Neural crest cell (in vitro differentiated cells): ENCODE measurements around the gene GPAT2. TPM values are rescaled to one million over a fixed set of nuclear protein-coding genes. Genes with fewer than 3 reads are reported as not detected.
"Not testable (repeated sequence)": the region's sequence is repeated elsewhere in the genome, so short reads cannot be mapped to it uniquely, and the experiment has no call there.

Experiments
- DNase-seq: peaks from one replicate; pipeline ENCODE4 v3.0.0; 2021; ENCODE audit warnings: low read depth, mixed read lengths, low spot score
- H3K27ac Mint-ChIP-seq: one replicate; pipeline ENCODE4 v1.8.0; 2021; ENCODE audit warnings: mild to moderate bottlenecking, mixed read lengths; ENCODE audit not compliant: unreplicated experiment
- H3K27me3 Mint-ChIP-seq: 2 replicates; pipeline ENCODE4 v1.8.0; 2021; ENCODE audit warnings: low read depth, mild to moderate bottlenecking, mixed read lengths
- H3K36me3 Mint-ChIP-seq: 2 replicates; pipeline ENCODE4 v1.8.0; 2021; ENCODE audit warnings: low read depth, mild to moderate bottlenecking, mixed read lengths
- H3K4me1 Mint-ChIP-seq: 2 replicates; pipeline ENCODE4 v1.8.0; 2021; ENCODE audit warnings: mixed read lengths
- H3K4me3 Mint-ChIP-seq: one replicate; pipeline ENCODE4 v1.8.0; 2021; ENCODE audit warnings: mild to moderate bottlenecking, mixed read lengths
- H3K9me3 Mint-ChIP-seq: 2 replicates; pipeline ENCODE4 v1.8.0; 2021; ENCODE audit warnings: mixed read lengths
- CTCF ChIP-seq: fragments of 200-600 bp; sonication (generic); conservative IDR thresholded peaks from 2 replicates; pipeline ENCODE4 v1.5.0; 2021; ENCODE audit warnings: antibody characterized with exemption, mild to moderate bottlenecking
- total RNA-seq: library from RNA; stranded (reverse); gene quantifications from 2 replicates; pipeline ENCODE4 v1.2.1, GENCODE V29; 2021

Gene GPAT2
- total RNA-seq, 1 donor from 2014 or later = not detected

GRCh38 chr2:96025194-96025492 is 9.6 kb downstream of the GPAT2 start:
- Mint-ChIP-seq H3K27ac (peak overlapping the region; percentile 57), H3K4me1 (peaks cover 3% of the 10 kb centered on the region), H3K4me3 (no peak overlapping the region), H3K9me3 (no peaks in the 10 kb centered on the region), H3K27me3 (no peaks in the 10 kb centered on the region), H3K36me3 (no peaks in the 10 kb centered on the region)
- DNase-seq = no peak
- no peak for TF ChIP-seq CTCF

DNA sequence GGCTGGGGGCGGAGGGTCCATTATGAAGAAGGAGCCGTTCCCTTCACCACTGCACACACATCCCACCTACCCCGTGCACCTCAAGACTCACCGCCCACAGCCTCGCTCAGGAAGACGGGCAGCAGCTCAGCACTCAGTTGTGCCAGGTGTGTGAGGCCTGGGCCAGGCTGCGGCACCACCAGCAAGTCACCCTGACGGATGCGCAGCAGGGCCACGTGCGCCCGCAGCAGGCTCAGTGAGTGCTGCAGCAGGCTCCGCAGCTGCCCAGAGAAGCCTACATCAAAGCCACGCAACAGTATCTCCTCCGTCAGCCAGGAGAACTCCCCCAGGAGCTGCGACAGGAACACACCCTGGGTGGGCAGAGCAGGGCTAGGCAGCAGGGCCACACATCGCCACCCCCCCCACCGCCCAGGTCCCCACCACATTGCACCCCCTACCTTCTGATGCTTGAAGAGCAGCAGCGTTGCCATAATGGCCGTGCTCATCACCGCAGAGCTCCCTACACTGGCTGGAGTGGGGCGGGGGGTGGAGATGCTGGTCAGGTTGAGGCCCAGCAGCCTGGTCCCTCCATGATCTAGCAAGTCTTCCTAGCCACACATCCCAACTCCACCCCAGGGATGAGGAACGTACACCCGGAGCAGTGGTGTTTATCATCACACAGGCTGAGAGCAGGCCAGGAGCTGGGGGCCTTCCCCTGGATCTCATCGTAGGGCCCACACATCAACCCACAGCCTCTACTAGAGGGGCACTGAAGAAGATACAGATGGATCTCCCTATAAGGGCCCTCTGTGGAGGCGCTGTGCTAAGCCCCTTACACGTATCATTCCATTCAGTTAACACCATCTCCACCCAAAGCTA is 10.2 kb downstream of the GPAT2 start:
- Mint-ChIP-seq H3K4me1 (peaks cover 3% of the 10 kb centered on the region), H3K36me3 (no peaks in the 10 kb centered on the region), H3K27me3 (no peaks in the 10 kb centered on the region), H3K9me3 (no peaks in the 10 kb centered on the region), H3K27ac (no peak overlapping the region), H3K4me3 (no peak overlapping the region)
- TF ChIP-seq CTCF = no peak
- DNase-seq = no peak

- not testable (repeated sequence) for H3K27ac Mint-ChIP-seq, DNase-seq, H3K27me3 Mint-ChIP-seq, H3K4me3 Mint-ChIP-seq, H3K36me3 Mint-ChIP-seq, H3K4me1 Mint-ChIP-seq, H3K9me3 Mint-ChIP-seq
Measured at GRCh38 chr2:96023701-96024100, 11.0 kb downstream of the GPAT2 start.

GRCh38 chr2:96022701-96023447 is 11.8 kb downstream of the GPAT2 start:
- peak; percentile 92 for TF ChIP-seq CTCF
- H3K9me3 Mint-ChIP-seq, H3K36me3 Mint-ChIP-seq, H3K4me3 Mint-ChIP-seq, H3K4me1 Mint-ChIP-seq, H3K27ac Mint-ChIP-seq, H3K27me3 Mint-ChIP-seq: not testable (repeated sequence)
- peak; percentile 82 for DNase-seq

DNA sequence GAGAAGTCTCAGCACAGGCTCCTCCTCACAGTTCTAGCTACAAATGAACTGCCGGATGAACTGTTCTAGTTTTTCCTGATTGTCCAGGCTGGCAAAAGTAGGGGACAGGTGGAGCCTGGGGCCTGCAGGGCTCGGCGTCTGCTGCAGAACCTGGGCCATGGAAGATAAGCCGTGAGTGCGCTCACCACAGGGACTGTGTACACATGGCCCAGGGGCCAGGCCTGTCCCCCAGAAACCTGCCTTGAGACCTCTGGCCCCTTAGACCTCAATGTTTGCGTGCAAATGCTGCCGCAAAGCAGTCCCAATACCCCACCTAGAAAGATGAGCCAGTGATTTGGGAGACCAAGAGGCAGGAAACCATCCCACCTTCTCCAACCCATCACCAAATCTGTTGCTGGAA is 12.6 kb downstream of the GPAT2 start:
- not testable (repeated sequence) for H3K27me3 Mint-ChIP-seq, DNase-seq, H3K9me3 Mint-ChIP-seq, H3K27ac Mint-ChIP-seq, H3K4me1 Mint-ChIP-seq, H3K4me3 Mint-ChIP-seq, H3K36me3 Mint-ChIP-seq

- H3K4me1 Mint-ChIP-seq, H3K27me3 Mint-ChIP-seq, H3K9me3 Mint-ChIP-seq, DNase-seq, H3K36me3 Mint-ChIP-seq, H3K4me3 Mint-ChIP-seq, H3K27ac Mint-ChIP-seq: not testable (repeated sequence)
Measured at GRCh38 chr2:96021142-96021541, 13.6 kb downstream of the GPAT2 start.

- not testable (repeated sequence) for H3K9me3 Mint-ChIP-seq, H3K4me3 Mint-ChIP-seq, H3K36me3 Mint-ChIP-seq, H3K27me3 Mint-ChIP-seq, H3K27ac Mint-ChIP-seq, H3K4me1 Mint-ChIP-seq, DNase-seq
Measured at GRCh38 chr2:96019909-96020590, 14.7 kb downstream of the GPAT2 start.

DNA sequence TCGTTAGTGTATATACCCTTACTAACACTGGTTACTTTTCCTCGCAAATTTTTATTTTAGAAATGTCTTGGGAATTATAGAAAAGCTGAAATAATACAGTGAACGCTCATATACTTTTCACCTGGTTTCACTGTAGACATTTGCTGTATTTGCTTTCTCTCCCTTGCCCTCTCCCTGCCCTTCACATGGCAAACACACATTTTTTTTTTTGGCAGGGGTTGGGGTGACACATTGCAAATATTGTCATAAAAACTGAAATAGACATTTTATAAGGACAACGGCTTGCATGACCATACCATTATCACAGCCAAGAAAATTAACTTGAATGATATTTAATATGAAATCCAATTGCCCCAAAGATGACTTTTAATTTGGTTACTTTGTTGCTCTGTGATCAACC is 18.4 kb downstream of the GPAT2 start:
- not testable (repeated sequence) for H3K4me3 Mint-ChIP-seq, DNase-seq, H3K27ac Mint-ChIP-seq, H3K27me3 Mint-ChIP-seq, H3K9me3 Mint-ChIP-seq, H3K36me3 Mint-ChIP-seq, H3K4me1 Mint-ChIP-seq

- peaks cover 20% of the 10 kb centered on the region for H3K4me1 Mint-ChIP-seq
- DNase-seq, H3K9me3 Mint-ChIP-seq, H3K36me3 Mint-ChIP-seq, H3K27ac Mint-ChIP-seq, H3K27me3 Mint-ChIP-seq, H3K4me3 Mint-ChIP-seq: not testable (repeated sequence)
Measured at GRCh38 chr2:96012792-96013264, 21.9 kb downstream of the GPAT2 start.

- peaks cover 20% of the 10 kb centered on the region for H3K4me1 Mint-ChIP-seq
- H3K4me3 Mint-ChIP-seq = peak overlapping the region; percentile 2
- not testable (repeated sequence) for H3K9me3 Mint-ChIP-seq, DNase-seq, H3K36me3 Mint-ChIP-seq, H3K27ac Mint-ChIP-seq, H3K27me3 Mint-ChIP-seq
Measured at GRCh38 chr2:96012086-96012791, 22.5 kb downstream of the GPAT2 start.
